HL-60 (cell line): ENCODE data around the gene CXCL11.

Experiments used
- GABPA ChIP-seq: IDR thresholded peaks from 2 replicates; pipeline ENCODE4 v1.6.1; 2012; ENCODE audit warnings: low read depth
- POLR2AphosphoS5 ChIP-seq: IDR thresholded peaks from 2 replicates; pipeline ENCODE4 v1.6.1; 2012; ENCODE audit warnings: low read depth
- SPI1 ChIP-seq: IDR thresholded peaks from 2 replicates; pipeline ENCODE4 v1.6.1; 2012; ENCODE audit warnings: low read depth, mild to moderate bottlenecking, borderline replicate concordance
- TF ChIP-seq, protein P1 (sequence below): IDR thresholded peaks from one replicate; pipeline ENCODE4 v1.5.1; 2011; ENCODE audit warnings: low read length, control low read depth, inconsistent platforms; ENCODE audit not compliant: insufficient read depth
- TF ChIP-seq, protein P2 (sequence below): IDR thresholded peaks from 2 replicates; pipeline ENCODE4 v1.6.1; 2012; ENCODE audit warnings: low read depth; ENCODE audit not compliant: insufficient replicate concordance

DNA sequence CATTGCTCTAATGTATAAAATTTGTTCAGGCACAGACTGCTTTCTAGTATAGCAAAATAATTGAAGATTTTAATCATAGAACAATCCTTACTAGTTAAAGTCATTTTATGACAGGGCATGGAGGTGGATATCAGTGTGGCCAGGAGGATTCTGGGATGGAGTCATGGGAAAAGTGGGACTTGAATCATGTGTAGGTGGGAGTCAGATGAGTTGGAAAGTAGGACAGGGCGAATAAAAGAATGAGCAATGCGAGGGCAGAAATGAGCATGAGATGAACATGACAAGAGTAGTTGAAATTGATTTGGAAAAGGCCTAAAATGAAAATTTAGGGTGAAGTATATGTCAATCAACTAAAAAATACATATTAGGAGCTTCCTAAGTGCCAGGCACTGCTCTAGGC is 37.9 kb downstream of the CXCL11 start:
- TF ChIP-seq, protein P1, sequence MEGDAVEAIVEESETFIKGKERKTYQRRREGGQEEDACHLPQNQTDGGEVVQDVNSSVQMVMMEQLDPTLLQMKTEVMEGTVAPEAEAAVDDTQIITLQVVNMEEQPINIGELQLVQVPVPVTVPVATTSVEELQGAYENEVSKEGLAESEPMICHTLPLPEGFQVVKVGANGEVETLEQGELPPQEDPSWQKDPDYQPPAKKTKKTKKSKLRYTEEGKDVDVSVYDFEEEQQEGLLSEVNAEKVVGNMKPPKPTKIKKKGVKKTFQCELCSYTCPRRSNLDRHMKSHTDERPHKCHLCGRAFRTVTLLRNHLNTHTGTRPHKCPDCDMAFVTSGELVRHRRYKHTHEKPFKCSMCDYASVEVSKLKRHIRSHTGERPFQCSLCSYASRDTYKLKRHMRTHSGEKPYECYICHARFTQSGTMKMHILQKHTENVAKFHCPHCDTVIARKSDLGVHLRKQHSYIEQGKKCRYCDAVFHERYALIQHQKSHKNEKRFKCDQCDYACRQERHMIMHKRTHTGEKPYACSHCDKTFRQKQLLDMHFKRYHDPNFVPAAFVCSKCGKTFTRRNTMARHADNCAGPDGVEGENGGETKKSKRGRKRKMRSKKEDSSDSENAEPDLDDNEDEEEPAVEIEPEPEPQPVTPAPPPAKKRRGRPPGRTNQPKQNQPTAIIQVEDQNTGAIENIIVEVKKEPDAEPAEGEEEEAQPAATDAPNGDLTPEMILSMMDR = no peak
- TF ChIP-seq, protein P2, sequence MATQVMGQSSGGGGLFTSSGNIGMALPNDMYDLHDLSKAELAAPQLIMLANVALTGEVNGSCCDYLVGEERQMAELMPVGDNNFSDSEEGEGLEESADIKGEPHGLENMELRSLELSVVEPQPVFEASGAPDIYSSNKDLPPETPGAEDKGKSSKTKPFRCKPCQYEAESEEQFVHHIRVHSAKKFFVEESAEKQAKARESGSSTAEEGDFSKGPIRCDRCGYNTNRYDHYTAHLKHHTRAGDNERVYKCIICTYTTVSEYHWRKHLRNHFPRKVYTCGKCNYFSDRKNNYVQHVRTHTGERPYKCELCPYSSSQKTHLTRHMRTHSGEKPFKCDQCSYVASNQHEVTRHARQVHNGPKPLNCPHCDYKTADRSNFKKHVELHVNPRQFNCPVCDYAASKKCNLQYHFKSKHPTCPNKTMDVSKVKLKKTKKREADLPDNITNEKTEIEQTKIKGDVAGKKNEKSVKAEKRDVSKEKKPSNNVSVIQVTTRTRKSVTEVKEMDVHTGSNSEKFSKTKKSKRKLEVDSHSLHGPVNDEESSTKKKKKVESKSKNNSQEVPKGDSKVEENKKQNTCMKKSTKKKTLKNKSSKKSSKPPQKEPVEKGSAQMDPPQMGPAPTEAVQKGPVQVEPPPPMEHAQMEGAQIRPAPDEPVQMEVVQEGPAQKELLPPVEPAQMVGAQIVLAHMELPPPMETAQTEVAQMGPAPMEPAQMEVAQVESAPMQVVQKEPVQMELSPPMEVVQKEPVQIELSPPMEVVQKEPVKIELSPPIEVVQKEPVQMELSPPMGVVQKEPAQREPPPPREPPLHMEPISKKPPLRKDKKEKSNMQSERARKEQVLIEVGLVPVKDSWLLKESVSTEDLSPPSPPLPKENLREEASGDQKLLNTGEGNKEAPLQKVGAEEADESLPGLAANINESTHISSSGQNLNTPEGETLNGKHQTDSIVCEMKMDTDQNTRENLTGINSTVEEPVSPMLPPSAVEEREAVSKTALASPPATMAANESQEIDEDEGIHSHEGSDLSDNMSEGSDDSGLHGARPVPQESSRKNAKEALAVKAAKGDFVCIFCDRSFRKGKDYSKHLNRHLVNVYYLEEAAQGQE = no peak
- TF ChIP-seq POLR2AphosphoS5 = no peak
- TF ChIP-seq GABPA = no peak
- TF ChIP-seq SPI1 = no peak
